ENCODE measurements around the gene HIRA.

Gene HIRA

DNA sequence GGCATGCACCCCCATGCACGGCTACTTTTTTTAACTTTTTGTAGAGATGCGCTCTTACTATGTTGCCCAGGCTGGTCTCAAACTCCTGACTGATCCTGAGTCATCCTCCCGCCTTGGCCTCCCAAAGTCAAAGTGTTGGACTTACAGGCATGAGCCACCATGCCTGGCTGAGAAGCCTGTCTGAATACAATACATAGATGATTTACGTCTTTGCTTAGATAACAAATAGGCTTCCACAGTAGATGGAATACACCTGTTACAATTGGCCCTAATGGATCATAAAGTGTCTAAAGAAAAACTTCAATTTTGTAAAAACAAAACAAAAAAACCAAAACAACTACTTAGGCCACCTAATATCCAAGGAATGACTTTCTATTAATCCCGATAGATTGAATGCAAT, 127.0 kb downstream of the HIRA start:
- DNase-seq = no peak

DNA sequence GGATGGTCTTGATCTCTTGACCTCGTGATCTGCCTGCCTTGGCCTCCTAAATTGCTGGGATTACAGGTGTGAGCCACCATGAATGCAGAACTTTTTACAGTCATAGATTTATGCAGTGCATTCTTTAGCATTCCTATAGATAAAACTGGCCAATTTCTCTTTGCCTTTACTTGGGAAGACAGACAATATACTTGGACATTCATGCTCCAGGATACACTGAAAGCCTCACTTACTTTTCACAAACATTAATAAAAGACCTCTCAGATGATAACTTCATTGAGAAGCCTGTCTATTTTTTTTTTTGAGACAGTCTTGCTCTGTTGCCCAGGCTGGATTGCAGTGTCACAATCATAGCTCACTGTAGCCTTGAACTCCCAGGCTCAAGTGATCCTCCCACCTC, 127.7 kb downstream of the HIRA start:
- no peak for DNase-seq

DNA sequence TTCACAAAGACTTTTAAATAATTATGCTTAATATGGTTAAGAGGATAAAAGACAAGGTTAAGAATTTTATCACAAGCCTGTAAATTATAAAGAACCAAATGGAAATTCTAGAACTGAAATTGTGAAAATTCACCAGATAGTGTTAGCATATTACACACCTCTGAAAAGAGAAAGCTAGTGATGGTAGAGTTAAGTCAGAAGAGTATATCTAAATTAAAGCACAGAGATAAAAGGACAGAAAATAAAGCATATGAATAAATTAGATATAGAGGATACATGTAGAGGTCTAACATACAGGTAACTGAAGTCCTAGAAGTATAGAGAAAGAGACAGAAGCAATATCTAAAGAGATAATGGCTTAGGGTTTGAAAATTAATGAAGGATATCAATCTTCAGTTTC, 135.8 kb downstream of the HIRA start:
- no peak for DNase-seq

DNA sequence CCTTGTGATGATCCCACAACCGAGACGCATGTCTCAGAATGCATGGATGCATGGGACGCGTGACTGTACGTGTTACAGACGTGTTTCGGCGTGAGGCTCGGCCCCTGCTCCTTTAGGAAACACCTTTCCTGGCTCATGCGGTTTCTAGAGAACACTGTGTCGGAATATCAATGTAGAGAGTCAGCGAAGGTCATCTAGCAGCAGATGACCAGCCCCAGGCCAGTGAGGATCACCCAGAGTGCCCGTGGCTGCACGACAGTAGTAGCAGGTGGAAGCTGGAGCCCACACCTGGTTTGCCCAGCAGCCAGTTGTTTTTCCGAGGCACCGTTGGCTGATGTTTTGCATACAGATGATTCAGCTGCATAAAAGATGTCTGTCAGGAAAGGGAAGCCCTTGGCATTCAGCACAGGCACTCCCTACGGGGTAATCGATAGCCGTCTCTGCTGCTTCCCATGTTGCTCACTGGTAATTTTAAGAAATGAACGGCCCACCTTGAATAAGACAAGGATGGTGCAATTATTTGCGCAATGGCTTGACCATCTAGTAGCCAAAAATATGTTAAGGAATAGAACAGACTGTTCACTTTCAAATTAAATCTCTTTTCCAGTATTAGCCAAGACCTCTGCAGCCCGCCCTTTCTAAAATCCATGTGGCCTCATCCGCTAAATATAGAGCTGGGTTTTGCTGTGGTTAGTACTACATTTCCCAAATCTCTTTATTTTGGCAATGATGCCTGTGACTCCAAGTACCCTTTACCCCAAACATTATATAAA, 138.9 kb downstream of the HIRA start:
- DNase-seq = no peak

DNA sequence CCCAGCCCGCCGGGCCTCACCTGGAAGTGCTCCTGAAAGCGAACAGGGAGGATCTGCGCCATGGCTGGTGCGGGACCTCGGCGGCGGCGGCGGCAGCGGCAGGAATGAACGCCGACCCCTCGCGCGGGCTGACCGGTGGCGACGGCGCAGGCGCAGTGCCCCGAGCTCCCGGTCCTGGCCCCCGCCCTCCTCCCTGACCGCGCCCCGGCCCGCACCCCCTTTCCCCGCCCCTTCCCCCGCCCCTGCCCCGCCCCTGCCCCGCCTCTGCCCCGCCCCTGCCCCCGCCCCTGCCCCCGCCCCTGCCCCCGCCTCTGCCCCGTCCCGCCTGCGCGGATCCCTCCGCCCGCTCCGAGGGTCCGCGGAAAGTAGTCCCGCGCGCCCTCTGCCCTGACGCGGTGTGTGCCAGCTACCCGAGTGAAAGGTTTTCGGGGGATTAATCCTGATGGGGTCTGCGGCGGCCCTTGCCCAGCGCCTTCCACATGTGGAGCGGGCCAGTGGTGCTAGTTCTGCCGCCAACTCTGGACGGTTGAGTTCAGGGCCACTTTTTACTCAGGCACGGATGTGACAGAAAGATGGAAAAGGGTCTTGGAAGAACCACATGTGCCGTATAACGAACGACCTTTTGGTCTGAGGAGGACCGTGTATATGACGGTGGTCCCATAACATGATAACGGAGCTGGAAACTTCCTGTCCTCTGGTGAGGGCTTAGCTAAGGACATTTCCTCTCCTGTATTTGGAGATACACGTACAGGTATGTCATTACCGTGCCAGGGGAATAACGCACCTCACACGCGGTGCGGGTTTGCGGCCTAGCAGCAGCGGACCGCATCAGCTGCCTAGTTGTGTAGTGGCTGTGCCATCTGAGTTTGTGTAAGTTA, 139.7 kb downstream of the HIRA start, which contains the start of gene CLTCL1:
Gene CLTCL1, minus strand, starts transcription at position 140 of the 878 bp plus-strand sequence. Its CDS starts 78 bp downstream, at position 62.
- DNase-seq = peak; percentile 75 to 76

DNA sequence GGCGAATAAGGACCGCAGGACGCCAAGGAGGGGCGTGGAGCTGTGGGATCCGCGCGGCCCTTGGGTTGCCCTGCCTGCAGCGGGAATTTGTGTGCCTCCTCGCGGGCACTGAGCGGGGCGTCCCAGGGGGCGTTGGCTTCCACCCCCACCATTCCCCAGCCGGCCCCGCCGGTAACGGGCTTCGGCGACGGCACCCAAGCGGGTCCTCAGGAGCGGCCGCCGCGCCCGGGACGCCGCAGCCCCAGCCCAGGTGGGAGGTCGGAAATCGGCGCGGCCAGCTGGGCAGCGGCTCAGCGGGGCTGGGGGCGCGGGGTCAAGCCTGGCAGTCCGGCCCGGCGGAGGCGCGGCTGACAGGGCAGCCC, 140.3 kb downstream of the HIRA start:
- peak in 1 of 2 experiments; percentile 43 for DNase-seq

DNA sequence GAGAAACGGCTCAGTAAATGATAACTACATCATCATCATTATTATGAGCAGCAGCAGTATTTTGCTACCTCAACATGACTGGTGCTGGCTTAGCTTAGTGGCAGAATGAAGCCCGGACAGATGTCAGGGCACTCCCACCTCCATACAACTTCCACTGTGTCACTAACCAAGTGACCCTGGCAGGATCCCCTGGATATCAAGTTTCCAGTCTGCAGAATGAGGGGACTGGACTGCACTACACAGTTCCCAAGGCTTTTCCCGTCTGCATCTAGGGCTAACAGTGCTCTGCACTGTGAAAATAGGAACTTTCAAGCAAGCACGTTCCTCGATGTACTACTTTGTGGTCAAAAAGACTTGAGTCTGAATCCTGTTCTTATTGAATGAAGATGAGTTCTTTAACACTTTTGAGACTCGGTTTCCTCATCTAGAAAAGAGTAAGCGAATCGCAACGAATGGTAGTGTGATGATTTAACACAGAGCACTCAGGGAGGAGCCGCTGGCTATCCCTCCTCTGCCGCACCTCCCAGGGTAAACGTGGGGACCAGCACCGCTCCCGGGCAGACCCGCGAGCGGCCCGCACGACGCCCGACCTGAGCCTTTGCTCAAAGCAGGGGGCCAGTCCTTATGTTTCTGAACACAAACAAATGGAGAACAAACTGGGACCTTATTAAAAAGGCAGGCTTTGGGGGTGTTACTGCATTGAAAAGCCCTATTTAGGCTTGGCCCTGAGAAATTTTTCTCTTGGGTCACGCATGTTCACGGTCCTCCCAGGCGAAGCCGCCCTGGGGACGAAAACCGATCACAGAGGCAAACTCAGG, 140.9 kb downstream of the HIRA start:
- DNase-seq = peak in 1 of 2 experiments; percentile 31

DNA sequence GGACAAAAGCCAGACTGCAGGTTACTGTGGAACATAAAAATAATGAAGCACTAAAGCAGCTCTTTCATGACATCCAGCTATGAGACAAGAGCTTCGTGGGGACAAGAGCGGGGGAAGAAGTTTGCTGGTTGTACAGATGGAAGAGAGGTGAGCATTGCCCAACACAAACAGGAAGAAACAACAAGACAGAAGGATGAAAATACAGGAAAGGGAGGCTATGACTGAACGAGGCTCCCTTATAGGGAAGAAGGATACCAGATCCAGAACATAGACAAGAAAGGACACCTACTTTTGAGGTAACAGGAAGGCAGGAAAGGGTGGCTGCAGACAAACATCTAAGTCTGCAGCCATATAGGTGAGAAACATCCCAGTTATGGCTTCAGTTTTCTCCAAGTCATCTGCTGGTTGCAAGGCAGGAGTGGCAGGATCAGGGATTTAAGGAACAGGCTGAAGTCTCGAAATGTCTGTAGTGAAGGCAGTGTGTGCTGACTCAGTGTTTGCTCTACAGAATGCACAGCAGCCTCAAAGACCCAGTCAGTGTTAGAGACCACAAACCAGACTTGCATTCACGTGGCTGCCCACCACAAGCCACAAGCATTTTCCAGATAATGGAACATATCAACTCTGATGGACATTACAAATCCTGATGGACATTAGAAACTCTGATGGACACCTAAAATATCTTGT, 141.9 kb downstream of the HIRA start:
- peak; percentile 31 to 32 for DNase-seq

DNA sequence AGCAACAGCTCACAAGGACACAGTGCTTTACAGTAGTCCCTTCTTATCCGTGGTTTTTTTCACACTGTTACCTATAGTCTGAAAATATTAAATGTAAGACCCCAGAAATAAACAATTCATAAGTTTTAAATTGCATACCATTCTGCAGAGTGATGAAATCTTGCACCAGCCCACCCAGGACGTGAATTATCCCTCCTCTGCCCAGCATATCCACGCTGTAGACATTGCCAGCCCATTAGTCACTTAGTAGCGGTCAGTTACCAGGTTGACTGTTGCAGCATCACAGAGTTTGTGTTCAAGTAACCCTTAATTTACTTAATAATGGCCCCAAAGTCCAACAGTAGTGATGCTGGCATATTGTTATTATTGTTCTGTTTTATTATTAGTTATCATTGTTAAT, 143.6 kb downstream of the HIRA start:
- DNase-seq = no peak

DNA sequence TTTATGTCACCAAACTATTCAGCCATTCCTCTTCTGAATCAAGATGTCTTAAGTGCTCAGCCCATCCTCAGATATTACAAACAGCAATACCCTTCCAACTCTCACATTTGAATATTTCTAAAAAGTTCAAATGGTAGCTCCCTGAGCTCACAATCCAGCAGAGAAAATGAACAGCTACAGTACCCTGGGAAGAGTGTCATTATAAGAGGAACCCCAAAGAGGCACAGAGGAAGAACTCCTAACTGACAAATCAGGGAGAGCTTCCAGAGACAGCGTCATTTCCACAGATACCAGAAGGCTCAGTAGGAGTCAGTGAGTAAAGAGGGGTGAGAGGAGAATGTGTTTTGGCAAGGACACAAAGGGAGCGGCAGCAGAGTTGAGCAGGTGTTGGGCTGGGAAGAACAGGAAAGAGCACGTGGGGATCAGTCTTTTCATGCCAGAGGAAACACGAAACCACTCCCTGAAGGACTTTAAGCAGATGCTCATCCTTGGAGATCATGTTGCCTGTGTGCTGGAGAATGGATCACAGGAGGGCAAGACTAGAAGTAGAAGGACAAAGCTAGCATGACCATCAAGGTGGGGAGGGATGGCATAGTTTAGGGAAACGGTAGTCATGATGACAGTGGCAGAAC, 144.3 kb downstream of the HIRA start:
- no peak for DNase-seq

DNA sequence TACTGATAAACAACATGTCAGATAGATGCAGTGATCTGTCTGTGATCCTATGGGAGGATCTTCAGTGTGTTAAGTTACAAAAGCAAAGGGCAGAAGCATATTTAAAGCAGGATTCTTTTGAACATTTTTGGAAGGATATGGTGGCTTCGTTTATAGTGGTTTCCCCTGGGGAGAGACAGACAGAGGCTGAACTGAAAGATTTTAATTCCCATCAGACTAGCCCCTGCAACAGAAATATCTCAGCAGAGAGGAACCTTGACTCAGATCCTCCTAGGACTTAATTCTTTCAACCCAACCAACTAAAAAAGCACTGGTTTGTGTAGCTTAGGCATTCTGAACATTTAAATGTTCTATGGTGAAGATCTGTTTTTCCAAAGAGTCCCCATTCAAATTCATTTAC, 145.7 kb downstream of the HIRA start:
- no peak for DNase-seq

All from activated T-cell treated with anti-CD3 and anti-CD28 coated beads, Interleukin-2, amount 50 U/mL, for 48 hours (primary cell).